Vagina (tissue), 2 donors: Measurements from ENCODE around the gene RARA.

Experiments
- CTCF ChIP-seq, 3 experiments: fragments of 450-650 bp in 2 of 3; fragments of 200-600 bp in 1 of 3; sonication (generic) in 1 of 3; IDR thresholded peaks; one replicate each; pipeline ENCODE4 v1.5.1; 2017 to 2019; ENCODE audit warnings: antibody characterized with exemption in 3 of 3, mild to moderate bottlenecking in 2 of 3, moderate library complexity in 2 of 3
- POLR2A ChIP-seq, 2 donors: fragments of 450-650 bp; IDR thresholded peaks; one replicate each; pipeline ENCODE4 v1.6.1; 2017; ENCODE audit warnings: antibody characterized with exemption in 2 of 2, mild to moderate bottlenecking in 2 of 2, moderate library complexity in 2 of 2
- POLR2AphosphoS5 ChIP-seq, 2 donors: sonication (generic); formaldehyde crosslinking; IDR thresholded peaks; one replicate each; pipeline ENCODE4 v1.9.0; 2017; ENCODE audit warnings: antibody characterized with exemption in 2 of 2, mild to moderate bottlenecking in 2 of 2, low read depth in 1 of 2; ENCODE audit not compliant: insufficient read depth in 1 of 2

- TF ChIP-seq CTCF (IDR thresholded peaks at IDR 0.05) (no peak), POLR2AphosphoS5 (IDR thresholded peaks at IDR 0.05; ENCODE audit: insufficient read depth in 1 of 2, low read depth in 1 of 2) (no peak), POLR2A (IDR thresholded peaks at IDR 0.05) (no peak)
Measured at GRCh38 chr17:40349477-40349894, 40.5 kb downstream of the RARA start.
